Activated CD4-positive, alpha-beta T cell treated with anti-CD3 and anti-CD28 coated beads, Interleukin-2, amount 10 ng/mL, durations not matched to agents 24 days and 14 days (primary cell): ENCODE results near the gene DDAH1. TPM values are rescaled to one million over a fixed set of nuclear protein-coding genes. Genes with fewer than 3 reads are reported as not detected.

Experiments
- DNase-seq: peaks from one replicate; pipeline ENCODE4 v3.0.0; 2022
- H3K27ac Mint-ChIP-seq: one replicate; pipeline ENCODE4 v1.8.0; 2022; ENCODE audit warnings: mild to moderate bottlenecking, mixed read lengths
- H3K27me3 Mint-ChIP-seq: one replicate; pipeline ENCODE4 v1.8.0; 2022; ENCODE audit warnings: mixed read lengths
- H3K36me3 Mint-ChIP-seq: one replicate; pipeline ENCODE4 v1.8.0; 2022; ENCODE audit warnings: low read depth, mild to moderate bottlenecking, mixed read lengths
- H3K4me1 Mint-ChIP-seq: one replicate; pipeline ENCODE4 v1.8.0; 2021; ENCODE audit warnings: mixed read lengths
- H3K4me3 Mint-ChIP-seq: one replicate; pipeline ENCODE4 v1.8.0; 2022; ENCODE audit warnings: mild to moderate bottlenecking, moderate library complexity, mixed read lengths
- H3K9me3 Mint-ChIP-seq: one replicate; pipeline ENCODE4 v1.8.0; 2021; ENCODE audit warnings: mixed read lengths
- intact Hi-C: fragments of 100-400 bp; cut with micrococcal nuclease; formaldehyde crosslinking; loops from one replicate; pipeline ENCODE4 v1.15.1; 2023
- total RNA-seq: library from RNA; stranded (reverse); gene quantifications from 2 replicates; pipeline ENCODE4 v1.2.3, GENCODE V29; 2022

DDAH1 gene
- total RNA-seq, 1 donor from 2014 or later: not detected

GRCh38 chr1:85463731-85464496 lies 1.0 kb downstream of the DDAH1 start:
- Mint-ChIP-seq H3K4me3 (peak overlapping the region; percentile 62), H3K36me3 (no peaks in the 10 kb centered on the region), H3K27me3 (peaks cover 66% of the 10 kb centered on the region), H3K4me1 (peaks cover 6% of the 10 kb centered on the region), H3K9me3 (no peaks in the 10 kb centered on the region), H3K27ac (no peak overlapping the region)
- DNase-seq: no peak
- intact Hi-C loops: loop anchor here (5.0 kb wide), 1 partner anchor 113 kb away; no protein-coding TSS in a partner anchor

- Mint-ChIP-seq H3K27me3 (peaks cover 61% of the 10 kb centered on the region), H3K9me3 (no peaks in the 10 kb centered on the region), H3K4me3 (no peak overlapping the region), H3K36me3 (no peaks in the 10 kb centered on the region), H3K4me1 (peaks cover 6% of the 10 kb centered on the region), H3K27ac (no peak overlapping the region)
- intact Hi-C loops: loop anchor here (5.0 kb wide), 1 partner anchor 114 kb away; no protein-coding TSS in a partner anchor
- no peak for DNase-seq
Observed at GRCh38 chr1:85462931-85463649, 1.9 kb downstream of the DDAH1 start.

- intact Hi-C loops: loop anchor here (5.0 kb wide), 1 partner anchor 116 kb away; no protein-coding TSS in a partner anchor
- peaks cover 6% of the 10 kb centered on the region for H3K4me1 Mint-ChIP-seq
- peaks cover 57% of the 10 kb centered on the region for H3K27me3 Mint-ChIP-seq
Observed at GRCh38 chr1:85461216-85461918, 3.6 kb downstream of the DDAH1 start.

GRCh38 chr1:85460555-85461088 lies 4.3 kb downstream of the DDAH1 start:
- no peaks in the 10 kb centered on the region for H3K36me3 Mint-ChIP-seq
- H3K4me3 Mint-ChIP-seq: no peak overlapping the region
- no peak for DNase-seq
- peaks cover 6% of the 10 kb centered on the region for H3K4me1 Mint-ChIP-seq
- H3K27ac Mint-ChIP-seq: no peak overlapping the region
- H3K27me3 Mint-ChIP-seq: peaks cover 51% of the 10 kb centered on the region
- intact Hi-C loops: loop anchor here (5.0 kb wide), 1 partner anchor 117 kb away; no protein-coding TSS in a partner anchor
- no peaks in the 10 kb centered on the region for H3K9me3 Mint-ChIP-seq

More at GRCh38 chr1:85461216-85461918, 3.6 kb downstream of the DDAH1 start:
- Mint-ChIP-seq H3K4me3 (no peak overlapping the region), H3K36me3 (no peaks in the 10 kb centered on the region), H3K9me3 (no peaks in the 10 kb centered on the region), H3K27ac (no peak overlapping the region)
- DNase-seq: no peak

- Mint-ChIP-seq H3K27ac (no peak overlapping the region), H3K36me3 (no peaks in the 10 kb centered on the region), H3K4me3 (no peak overlapping the region), H3K4me1 (peaks cover 6% of the 10 kb centered on the region), H3K9me3 (no peaks in the 10 kb centered on the region), H3K27me3 (peaks cover 46% of the 10 kb centered on the region)
- no peak for DNase-seq
- intact Hi-C loops: no loop called here
Observed at GRCh38 chr1:85459290-85459689, 5.7 kb downstream of the DDAH1 start.

- Mint-ChIP-seq H3K27me3 (peaks cover 12% of the 10 kb centered on the region), H3K9me3 (no peaks in the 10 kb centered on the region), H3K27ac (no peak overlapping the region), H3K4me1 (no peaks in the 10 kb centered on the region), H3K4me3 (no peak overlapping the region), H3K36me3 (no peaks in the 10 kb centered on the region)
- intact Hi-C loops: no loop called here
- no peak for DNase-seq
Observed at GRCh38 chr1:85454214-85454613, 10.7 kb downstream of the DDAH1 start.

GRCh38 chr1:85453640-85454194 lies 11.2 kb downstream of the DDAH1 start:
- Mint-ChIP-seq H3K36me3 (no peaks in the 10 kb centered on the region), H3K9me3 (no peaks in the 10 kb centered on the region), H3K4me3 (no peak overlapping the region), H3K27me3 (peaks cover 10% of the 10 kb centered on the region), H3K4me1 (no peaks in the 10 kb centered on the region), H3K27ac (no peak overlapping the region)
- DNase-seq: no peak
- intact Hi-C loops: no loop called here

- DNase-seq: no peak
- no peaks in the 10 kb centered on the region for H3K36me3 Mint-ChIP-seq
- H3K27me3 Mint-ChIP-seq: peaks cover 9% of the 10 kb centered on the region
- H3K9me3 Mint-ChIP-seq: no peaks in the 10 kb centered on the region
- no peak overlapping the region for H3K27ac Mint-ChIP-seq
- intact Hi-C loops: no loop called here
- H3K4me3 Mint-ChIP-seq: no peak overlapping the region
- no peaks in the 10 kb centered on the region for H3K4me1 Mint-ChIP-seq
Observed at GRCh38 chr1:85452948-85453347, 12.0 kb downstream of the DDAH1 start.

- Mint-ChIP-seq H3K9me3 (no peaks in the 10 kb centered on the region), H3K27me3 (peaks cover 5% of the 10 kb centered on the region), H3K36me3 (no peaks in the 10 kb centered on the region), H3K27ac (no peak overlapping the region), H3K4me3 (no peak overlapping the region), H3K4me1 (no peaks in the 10 kb centered on the region)
- intact Hi-C loops: no loop called here
- DNase-seq: no peak
Observed at GRCh38 chr1:85451236-85451830, 13.6 kb downstream of the DDAH1 start.

GRCh38 chr1:85450832-85451231 lies 14.1 kb downstream of the DDAH1 start:
- no peaks in the 10 kb centered on the region for H3K9me3 Mint-ChIP-seq
- H3K27ac Mint-ChIP-seq: no peak overlapping the region
- H3K36me3 Mint-ChIP-seq: no peaks in the 10 kb centered on the region
- no peak overlapping the region for H3K4me3 Mint-ChIP-seq
- peaks cover 3% of the 10 kb centered on the region for H3K27me3 Mint-ChIP-seq
- no peaks in the 10 kb centered on the region for H3K4me1 Mint-ChIP-seq
- intact Hi-C loops: no loop called here
- no peak for DNase-seq

GRCh38 chr1:85449356-85449755 lies 15.6 kb downstream of the DDAH1 start:
- H3K4me1 Mint-ChIP-seq: no peaks in the 10 kb centered on the region
- H3K27ac Mint-ChIP-seq: no peak overlapping the region
- intact Hi-C loops: no loop called here
- no peaks in the 10 kb centered on the region for H3K36me3 Mint-ChIP-seq
- H3K27me3 Mint-ChIP-seq: peaks cover 3% of the 10 kb centered on the region
- no peak for DNase-seq
- no peak overlapping the region for H3K4me3 Mint-ChIP-seq
- H3K9me3 Mint-ChIP-seq: no peaks in the 10 kb centered on the region

GRCh38 chr1:85448358-85448757 lies 16.6 kb downstream of the DDAH1 start:
- no peak for DNase-seq
- Mint-ChIP-seq H3K36me3 (no peaks in the 10 kb centered on the region), H3K27me3 (no peaks in the 10 kb centered on the region), H3K27ac (no peak overlapping the region), H3K4me1 (no peaks in the 10 kb centered on the region), H3K9me3 (peaks cover 3% of the 10 kb centered on the region), H3K4me3 (no peak overlapping the region)
- intact Hi-C loops: no loop called here
